Activated T-helper 9 cell treated with anti-CD3 and anti-CD28 coated beads, Interleukin-2, amount 50 U/mL, for 16 hours (primary cell): Measurements from ENCODE around the gene RIPK4.

Source experiments
- DNase-seq: peaks from one replicate; pipeline ENCODE4 v3.0.0-alpha.2; 2020; ENCODE audit warnings: low read depth

The RIPK4 gene

GRCh38 chr21:41691205-41692184 lies 75.4 kb downstream of the RIPK4 start:
- no peak for DNase-seq
